H1 (cell line): ENCODE results near the gene CISH. TPM values are rescaled to one million over a fixed set of nuclear protein-coding genes. Genes with fewer than 3 reads are reported as not detected.

Experiments used
- BRCA1 ChIP-seq: IDR thresholded peaks from 2 replicates; pipeline ENCODE4 v1.6.1; 2012; ENCODE audit warnings: low read depth, low read length, improper control_type of control experiment
- CHD1 ChIP-seq: IDR thresholded peaks from 2 replicates; pipeline ENCODE4 v1.6.1; 2012; ENCODE audit warnings: low read depth, low read length, improper control_type of control experiment
- CHD7 ChIP-seq: fragments of 300-600 bp; sonication (generic); IDR thresholded peaks from 2 replicates; pipeline ENCODE4 v1.7.1; 2012; ENCODE audit warnings: low read length, moderate library complexity, mild to moderate bottlenecking, inconsistent platforms; ENCODE audit not compliant: insufficient replicate concordance
- EP300 ChIP-seq, 2 experiments: IDR thresholded peaks; 1 replicate in 1 of 2; 2 replicates in 1 of 2; pipeline ENCODE4 v1.6.1; 2011 to 2012; ENCODE audit warnings: low read depth in 2 of 2, low read length in 2 of 2, mild to moderate bottlenecking in 2 of 2, borderline replicate concordance in 1 of 2, inconsistent platforms in 1 of 2, moderate library complexity in 1 of 2
- FOSL1 ChIP-seq: IDR thresholded peaks from 2 replicates; pipeline ENCODE4 v1.6.1; 2011; ENCODE audit warnings: mild to moderate bottlenecking, low read depth, low read length, moderate library complexity; ENCODE audit not compliant: insufficient read depth
- GTF2F1 ChIP-seq: IDR thresholded peaks from 2 replicates; pipeline ENCODE4 v1.6.1; 2012; ENCODE audit warnings: low read depth, low read length, improper control_type of control experiment, borderline replicate concordance
- NRF1 ChIP-seq: IDR thresholded peaks from 2 replicates; pipeline ENCODE4 v1.6.1; 2011; ENCODE audit warnings: mild to moderate bottlenecking, low read depth, low read length, improper control_type of control experiment
- RFX5 ChIP-seq: IDR thresholded peaks from 2 replicates; pipeline ENCODE4 v1.6.1; 2011; ENCODE audit warnings: low read depth, low read length, improper control_type of control experiment, borderline replicate concordance
- SIX5 ChIP-seq: IDR thresholded peaks from 2 replicates; pipeline ENCODE4 v1.6.1; 2011; ENCODE audit warnings: mild to moderate bottlenecking, low read depth, low read length
- USF2 ChIP-seq: IDR thresholded peaks from 2 replicates; pipeline ENCODE4 v1.6.1; 2011; ENCODE audit warnings: low read length, improper control_type of control experiment
- YY1 ChIP-seq: IDR thresholded peaks from 2 replicates; pipeline ENCODE4 v1.6.1; 2011; ENCODE audit warnings: low read depth, mild to moderate bottlenecking, low read length
- polyA plus RNA-seq, 7 experiments: library from polyadenylated mRNA; depleted of rRNA in 3 of 7; stranded (reverse) in 5 of 7; unstranded in 2 of 7; fragments of >200 nt in 5 of 7; fragments of 200-250 nt in 2 of 7; gene quantifications; 1 replicate in 5 of 7; 2 replicates in 1 of 7; 4 replicates in 1 of 7; pipeline versions ENCODE4 v1.2.1 to v1.2.3, GENCODE V29; 2011 to 2013; ENCODE audit warnings: missing spikeins in 2 of 7, mixed read lengths in 2 of 7
- total RNA-seq: library from RNA; stranded (reverse); fragmentation: NEBNext Ultra II Directional; extraction: Animal tissue kit (Norgen Biotek cat#: 25700); gene quantifications from 2 replicates; pipeline ENCODE4 v1.2.1, GENCODE V29; 2021

The CISH gene
- total and polyA plus RNA-seq, 2 of the 8 experiments (the other 6 are each of a cell fraction or from before 2014, with no cell fraction given): 1.9 to 2.2 TPM

- no peak for TF ChIP-seq CHD7
- TF ChIP-seq YY1: no peak
- TF ChIP-seq BRCA1: no peak
- no peak for TF ChIP-seq NRF1
- no peak for TF ChIP-seq SIX5
- TF ChIP-seq RFX5: no peak
- no peak for TF ChIP-seq FOSL1
- no peak for TF ChIP-seq USF2
- no peak for TF ChIP-seq EP300 (IDR thresholded peaks at IDR 0.05; ENCODE audit: borderline replicate concordance in 1 of 2, low read depth in 2 of 2, low read length in 2 of 2)
- no peak for TF ChIP-seq CHD1
- TF ChIP-seq GTF2F1: no peak
Measured at GRCh38 chr3:50610992-50611463, 546 bp downstream of the CISH start (continued).
